HG03354 (cell line): Measurements from ENCODE around the gene NFKBIZ.
"Not testable (repeated sequence)": the region's sequence is repeated elsewhere in the genome, so short reads cannot be mapped to it uniquely, and the experiment has no call there.

Experiments used
- ATAC-seq: cut with Tn5 transposase; IDR thresholded peaks from one replicate; pipeline ENCODE4 v1.9.1; 2021; ENCODE audit warnings: mild to moderate bottlenecking; ENCODE audit not compliant: unreplicated experiment, poor library complexity, severe bottlenecking

Gene NFKBIZ

DNA sequence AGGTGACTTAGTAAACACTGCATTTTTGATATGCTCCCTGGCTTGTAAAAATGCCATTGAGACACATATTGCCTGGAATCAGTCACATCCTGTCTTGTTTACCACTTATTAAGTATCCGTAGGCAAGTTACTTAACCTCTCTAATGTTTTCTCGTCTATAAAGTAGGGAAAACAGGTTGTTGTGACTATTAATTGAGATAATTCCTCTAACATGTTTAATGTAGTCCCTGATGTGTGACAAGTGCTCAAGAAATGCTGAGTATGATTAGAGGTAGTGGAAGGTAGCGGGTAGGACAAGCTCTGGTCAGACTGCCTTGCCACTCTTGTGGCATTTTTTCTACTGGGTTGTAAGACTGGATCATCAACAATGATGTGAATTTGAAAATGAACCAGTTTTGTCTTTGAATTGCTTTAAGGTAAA lies 54.1 kb downstream of the NFKBIZ start:
- ATAC-seq: no peak

DNA sequence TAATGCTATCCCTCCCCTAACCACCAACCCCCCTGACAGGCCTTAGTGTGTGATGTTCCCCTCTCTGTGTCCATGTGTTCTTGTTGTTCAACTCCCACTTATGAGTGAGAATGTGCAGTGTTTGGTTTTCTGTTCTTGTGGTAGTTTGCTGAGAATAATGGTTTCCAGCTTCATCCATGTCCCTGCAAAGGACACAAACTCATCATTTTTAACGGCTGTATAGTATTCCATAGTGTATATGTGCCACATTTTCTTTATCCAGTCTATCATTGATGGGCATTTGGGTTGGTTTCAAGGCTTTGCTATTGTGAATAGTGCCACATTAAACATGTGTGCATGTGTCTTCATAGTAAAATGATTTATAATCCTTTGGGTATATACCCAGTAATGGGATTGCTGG lies 56.3 kb downstream of the NFKBIZ start:
- ATAC-seq: not testable (repeated sequence)
